OCI-LY1 (cell line): ENCODE results near the gene ARHGEF10L.

ENCODE experiments used
- H2AFZ ChIP-seq: fragments of 200-600 bp; sonication (generic), shearing (Covaris generic); 2 replicates; pipeline ENCODE4 v1.6.0; 2014; ENCODE audit warnings: antibody characterized with exemption, mild to moderate bottlenecking, low read length
- H3F3A ChIP-seq: fragments of 200-600 bp; sonication (generic), shearing (Covaris generic); 2 replicates; pipeline ENCODE4 v1.6.0; 2014; ENCODE audit warnings: mild to moderate bottlenecking, antibody characterized with exemption, low read length, moderate library complexity; ENCODE audit not compliant: insufficient read depth
- H3K27ac ChIP-seq: fragments of 200-600 bp; sonication (generic); 2 replicates; pipeline ENCODE4 v1.5.1; 2014; ENCODE audit warnings: low read length, mixed run types, mild to moderate bottlenecking, low read depth; ENCODE audit not compliant: poor library complexity, severe bottlenecking
- H3K27me3 ChIP-seq: fragments of 200-600 bp; sonication (generic); 2 replicates; pipeline ENCODE4 v1.6.0; 2014; ENCODE audit warnings: antibody characterized with exemption, mild to moderate bottlenecking, low read length, moderate library complexity; ENCODE audit not compliant: insufficient read depth
- H3K36me3 ChIP-seq: fragments of 200-600 bp; sonication (generic); 2 replicates; pipeline ENCODE4 v1.6.1; 2014; ENCODE audit warnings: mild to moderate bottlenecking, antibody characterized with exemption, low read length, moderate library complexity, mixed read lengths; ENCODE audit not compliant: insufficient read depth
- H3K4me1 ChIP-seq: fragments of 200-600 bp; sonication (generic); 2 replicates; pipeline ENCODE4 v1.5.1; 2014; ENCODE audit warnings: mild to moderate bottlenecking, low read length, moderate library complexity; ENCODE audit not compliant: insufficient read depth, severe bottlenecking
- H3K4me2 ChIP-seq: fragments of 200-600 bp; sonication (generic), shearing (Covaris generic); 2 replicates; pipeline ENCODE4 v1.6.1; 2014; ENCODE audit warnings: low read length
- H3K4me3 ChIP-seq: fragments of 200-600 bp; sonication (generic); 2 replicates; pipeline ENCODE4 v1.5.1; 2014; ENCODE audit warnings: low read length, low read depth, mild to moderate bottlenecking, mixed read lengths; ENCODE audit not compliant: poor library complexity, severe bottlenecking
- H3K79me2 ChIP-seq: fragments of 200-600 bp; shearing (Covaris generic); 2 replicates; pipeline ENCODE4 v1.6.1; 2016; ENCODE audit warnings: mixed run types, low read length, mixed read lengths; ENCODE audit not compliant: insufficient read depth
- H3K9ac ChIP-seq: fragments of 200-600 bp; sonication (generic), shearing (Covaris generic); 2 replicates; pipeline ENCODE4 v1.6.1; 2014; ENCODE audit warnings: mild to moderate bottlenecking, low read length, mixed read lengths
- H3K9me2 ChIP-seq: fragments of 200-600 bp; sonication (generic), shearing (Covaris generic); 2 replicates; pipeline ENCODE4 v1.6.1; 2014; ENCODE audit warnings: low read depth, mild to moderate bottlenecking, low read length, mixed read lengths
- H3K9me3 ChIP-seq: fragments of 200-600 bp; shearing (Covaris generic); 2 replicates; pipeline ENCODE4 v1.6.1; 2014; ENCODE audit warnings: low read length, mixed read lengths
- H4K20me1 ChIP-seq: fragments of 200-600 bp; sonication (generic), shearing (Covaris generic); 2 replicates; pipeline ENCODE4 v1.6.0; 2016; ENCODE audit warnings: mild to moderate bottlenecking, low read length; ENCODE audit not compliant: insufficient read depth
- EZH2 ChIP-seq: fragments of 200-600 bp; sonication (generic), shearing (Covaris generic); IDR thresholded peaks from 2 replicates; pipeline ENCODE4 v1.8.0; 2017; ENCODE audit warnings: borderline replicate concordance, mixed run types, mild to moderate bottlenecking, antibody characterized with exemption, low read length, moderate library complexity, mixed read lengths
- TF ChIP-seq, protein P1 (sequence below): fragments of 200-600 bp; sonication (generic), shearing (Covaris generic); IDR thresholded peaks from 2 replicates; pipeline ENCODE4 v1.5.1; 2017; ENCODE audit warnings: mild to moderate bottlenecking, antibody characterized with exemption, low read length, moderate library complexity, mixed read lengths

Gene ARHGEF10L

DNA sequence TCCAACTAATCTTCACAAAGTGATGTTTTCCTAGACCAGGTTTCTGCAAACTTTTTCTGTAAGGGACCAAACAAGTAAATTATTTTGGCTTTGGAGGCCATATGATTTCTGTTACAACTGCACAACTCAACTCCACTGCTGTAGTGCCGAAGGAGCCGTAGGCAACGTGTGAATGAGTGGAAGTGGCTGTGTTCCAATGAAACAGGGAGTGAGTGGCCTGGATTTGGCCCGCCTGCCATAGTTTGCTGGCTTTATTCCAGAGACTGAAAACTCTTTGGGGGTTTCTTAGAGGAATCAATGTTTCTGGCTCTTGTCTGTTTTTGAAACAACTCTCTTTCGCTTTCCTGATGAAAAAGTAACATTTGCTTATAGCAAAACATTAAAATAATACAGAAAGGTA is 203.1 kb downstream of the ARHGEF10L start:
- no peaks in the 10 kb centered on the region for H3K9me2 ChIP-seq
- TF ChIP-seq, protein P1, sequence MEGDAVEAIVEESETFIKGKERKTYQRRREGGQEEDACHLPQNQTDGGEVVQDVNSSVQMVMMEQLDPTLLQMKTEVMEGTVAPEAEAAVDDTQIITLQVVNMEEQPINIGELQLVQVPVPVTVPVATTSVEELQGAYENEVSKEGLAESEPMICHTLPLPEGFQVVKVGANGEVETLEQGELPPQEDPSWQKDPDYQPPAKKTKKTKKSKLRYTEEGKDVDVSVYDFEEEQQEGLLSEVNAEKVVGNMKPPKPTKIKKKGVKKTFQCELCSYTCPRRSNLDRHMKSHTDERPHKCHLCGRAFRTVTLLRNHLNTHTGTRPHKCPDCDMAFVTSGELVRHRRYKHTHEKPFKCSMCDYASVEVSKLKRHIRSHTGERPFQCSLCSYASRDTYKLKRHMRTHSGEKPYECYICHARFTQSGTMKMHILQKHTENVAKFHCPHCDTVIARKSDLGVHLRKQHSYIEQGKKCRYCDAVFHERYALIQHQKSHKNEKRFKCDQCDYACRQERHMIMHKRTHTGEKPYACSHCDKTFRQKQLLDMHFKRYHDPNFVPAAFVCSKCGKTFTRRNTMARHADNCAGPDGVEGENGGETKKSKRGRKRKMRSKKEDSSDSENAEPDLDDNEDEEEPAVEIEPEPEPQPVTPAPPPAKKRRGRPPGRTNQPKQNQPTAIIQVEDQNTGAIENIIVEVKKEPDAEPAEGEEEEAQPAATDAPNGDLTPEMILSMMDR, result no peak
- no peak for TF ChIP-seq EZH2
- no peak overlapping the region for H3K27ac ChIP-seq
- no peaks in the 10 kb centered on the region for H3K27me3 ChIP-seq
- H3K79me2 ChIP-seq, result no peaks in the 10 kb centered on the region
- no peak overlapping the region for H3K9ac ChIP-seq
- H3K4me2 ChIP-seq, result no peak overlapping the region
- H3K4me3 ChIP-seq, result no peak overlapping the region
- no peaks in the 10 kb centered on the region for H3K4me1 ChIP-seq
- no peaks in the 10 kb centered on the region for H3F3A ChIP-seq
- no peaks in the 10 kb centered on the region for H3K36me3 ChIP-seq
- no peaks in the 10 kb centered on the region for H4K20me1 ChIP-seq
- H3K9me3 ChIP-seq, result no peaks in the 10 kb centered on the region
- H2AFZ ChIP-seq, result no peak overlapping the region

DNA sequence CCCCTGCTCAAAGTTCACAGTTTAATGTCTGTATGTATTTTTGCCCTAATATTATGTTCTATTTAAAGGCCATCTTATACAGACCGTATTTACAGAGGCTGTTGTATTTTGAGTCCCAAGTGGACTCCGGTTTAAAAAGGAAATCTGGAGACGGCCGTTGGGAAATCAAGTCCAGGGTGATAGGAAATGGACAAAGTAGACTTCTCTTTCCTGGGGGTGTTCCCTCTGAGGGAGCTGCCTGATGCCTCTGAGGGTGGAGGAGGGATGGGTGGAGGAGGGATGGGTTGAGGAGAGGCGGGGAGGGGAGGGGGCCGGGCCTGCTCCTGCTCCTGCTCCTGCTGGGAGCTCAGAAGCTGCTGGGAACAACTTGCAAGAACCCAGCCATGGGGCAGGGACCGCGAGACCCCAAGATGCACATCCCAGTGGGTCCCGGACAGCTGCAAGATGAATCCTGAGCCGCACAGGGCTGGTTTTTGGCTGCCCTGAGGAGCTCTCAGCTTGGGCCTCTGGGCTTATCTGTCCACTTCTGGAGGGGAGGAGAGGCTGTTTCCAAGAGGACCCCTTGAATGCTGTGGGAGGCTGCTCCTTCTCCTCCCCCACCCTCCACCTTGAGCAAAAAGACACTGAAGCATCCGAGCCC is 203.6 kb downstream of the ARHGEF10L start:
- Histone ChIP-seq H4K20me1 (no peaks in the 10 kb centered on the region), H3K27ac (no peak overlapping the region), H3K36me3 (no peaks in the 10 kb centered on the region), H3K4me2 (no peak overlapping the region), H3K27me3 (no peaks in the 10 kb centered on the region), H3K9ac (no peak overlapping the region), H3F3A (no peaks in the 10 kb centered on the region), H2AFZ (no peak overlapping the region), H3K4me1 (no peaks in the 10 kb centered on the region), H3K9me3 (no peaks in the 10 kb centered on the region), H3K4me3 (no peak overlapping the region), H3K9me2 (no peaks in the 10 kb centered on the region), H3K79me2 (no peaks in the 10 kb centered on the region)
- TF ChIP-seq, protein P1, result no peak
- TF ChIP-seq EZH2, result no peak

DNA sequence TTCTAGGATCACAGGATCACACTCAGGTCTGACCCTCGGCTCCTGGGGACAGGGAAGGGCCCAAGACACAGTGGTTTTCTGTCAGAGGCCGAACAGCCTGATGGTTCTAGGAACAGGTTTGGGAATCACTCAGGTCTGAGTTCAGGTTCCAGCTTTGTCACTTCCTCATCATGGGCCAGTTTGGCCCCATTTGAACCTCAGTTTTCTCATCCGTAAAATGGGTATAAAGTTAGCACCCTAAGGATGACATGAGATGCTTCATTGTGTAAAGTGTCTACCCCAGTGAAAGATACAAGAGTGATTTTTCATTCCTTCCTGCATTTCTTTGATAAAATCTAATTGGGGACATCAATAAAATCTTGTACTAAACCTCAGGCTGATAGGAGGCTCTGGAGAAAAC is 204.4 kb downstream of the ARHGEF10L start:
- no peaks in the 10 kb centered on the region for H3K9me3 ChIP-seq
- H3K9ac ChIP-seq, result no peak overlapping the region
- no peaks in the 10 kb centered on the region for H3K79me2 ChIP-seq
- H3K4me3 ChIP-seq, result no peak overlapping the region
- H3K4me1 ChIP-seq, result no peaks in the 10 kb centered on the region
- no peaks in the 10 kb centered on the region for H3K27me3 ChIP-seq
- no peaks in the 10 kb centered on the region for H4K20me1 ChIP-seq
- no peaks in the 10 kb centered on the region for H3K9me2 ChIP-seq
- no peak overlapping the region for H2AFZ ChIP-seq
- H3K4me2 ChIP-seq, result no peak overlapping the region
- TF ChIP-seq, protein P1, result no peak
- TF ChIP-seq EZH2, result no peak
- no peak overlapping the region for H3K27ac ChIP-seq
- no peaks in the 10 kb centered on the region for H3K36me3 ChIP-seq
- H3F3A ChIP-seq, result no peaks in the 10 kb centered on the region
